ENCODE results near the gene FUT7.
"Not testable (repeated sequence)": the region's sequence is repeated elsewhere in the genome, so short reads cannot be mapped to it uniquely, and the experiment has no call there.

The FUT7 gene

DNA sequence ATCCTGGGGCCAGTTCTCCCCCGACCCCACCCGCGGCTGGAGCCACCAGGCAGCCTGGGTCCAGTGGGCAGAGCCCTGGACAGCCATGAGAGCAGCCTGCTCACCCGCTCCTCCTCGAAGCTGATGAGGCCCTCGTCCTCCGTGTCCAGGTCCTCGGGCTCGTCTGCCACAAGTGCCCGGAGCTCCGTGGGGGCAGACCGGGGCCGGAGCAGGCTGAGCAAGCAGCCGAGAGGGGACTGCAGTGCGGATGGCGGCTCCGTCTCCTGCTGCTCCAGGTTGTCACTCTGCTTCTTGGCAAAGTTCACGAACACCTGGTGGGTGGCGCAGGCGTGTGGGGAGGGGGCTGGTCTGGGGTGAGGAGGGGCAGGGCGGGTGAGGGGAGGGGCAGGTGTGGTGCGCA, 23.6 kb downstream of the FUT7 start:
- Histone ChIP-seq H3K27me3 (ENCODE audit: insufficient read depth, low read length, poor library complexity) (no peaks in the 10 kb centered on the region), H2BK15ac (replicated peaks; ENCODE audit: low read depth) (no peak overlapping the region), H3K4ac (ENCODE audit: low read depth, low read length) (no peak overlapping the region), H3K4me2 (ENCODE audit: low read length) (no peak overlapping the region), H2BK120ac (ENCODE audit: low read depth, low read length) (no peak overlapping the region), H3K4me3 (ENCODE audit: low read length) (no peak overlapping the region), H3K27ac (ENCODE audit: low read depth, low read length) (no peak overlapping the region), H3K4me1 (ENCODE audit: control insufficient read depth, low read depth, low read length) (no peaks in the 10 kb centered on the region), H2AK5ac (ENCODE audit: low read length) (no peak overlapping the region), H3K79me1 (ENCODE audit: low read length) (no peaks in the 10 kb centered on the region), H3K79me2 (ENCODE audit: control insufficient read depth, insufficient read depth, low read length) (no peaks in the 10 kb centered on the region), H4K8ac (ENCODE audit: low read depth, low read length) (no peak overlapping the region), H3K9ac (ENCODE audit: low read length) (no peak overlapping the region), H4K5ac (ENCODE audit: low read length) (no peak overlapping the region), H2BK5ac (ENCODE audit: low read length) (no peak overlapping the region), H3K18ac (ENCODE audit: low read length) (no peak overlapping the region), H3K36me3 (ENCODE audit: control insufficient read depth, insufficient read depth, low read length) (no peaks in the 10 kb centered on the region), H3K56ac (ENCODE audit: low read length) (no peak overlapping the region), H3K23ac (ENCODE audit: low read length) (no peak overlapping the region)
- no peak for DNase-seq
- no CpG with 5 or more reads among the region's 22 CpGs for WGBS (ENCODE audit: extremely low coverage, insufficient coverage, low lambda C conversion rate)

DNA sequence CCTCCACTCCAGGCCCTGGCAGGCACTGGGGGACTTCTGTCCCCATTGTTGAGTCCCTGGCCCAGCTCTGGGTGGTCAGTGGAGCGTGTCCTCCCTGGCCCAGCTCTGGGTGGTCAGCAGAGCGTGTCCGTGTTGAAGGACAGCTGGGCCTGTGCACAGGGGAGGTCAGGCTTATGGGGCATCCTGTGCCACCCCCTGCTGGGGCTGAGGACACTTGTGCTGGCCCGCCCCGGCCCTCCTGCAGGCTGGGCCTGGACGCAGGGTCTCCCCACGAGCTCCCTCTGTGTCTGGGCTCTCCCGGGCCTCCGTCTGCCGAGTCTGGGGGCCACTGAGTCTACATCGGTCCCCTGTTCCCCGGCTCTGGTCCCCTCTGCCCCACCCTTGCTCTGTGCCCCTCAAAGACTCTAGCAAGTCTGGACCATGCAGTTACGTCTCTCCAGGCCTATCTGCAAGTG, 24.0 kb downstream of the FUT7 start:
- H2BK120ac ChIP-seq (ENCODE audit: low read depth, low read length) = no peak overlapping the region
- H2AK5ac ChIP-seq (ENCODE audit: low read length) = no peak overlapping the region
- H3K36me3 ChIP-seq (ENCODE audit: control insufficient read depth, insufficient read depth, low read length) = no peaks in the 10 kb centered on the region
- H3K79me2 ChIP-seq (ENCODE audit: control insufficient read depth, insufficient read depth, low read length) = no peaks in the 10 kb centered on the region
- H3K79me1 ChIP-seq (ENCODE audit: low read length) = no peaks in the 10 kb centered on the region
- no peak overlapping the region for H3K56ac ChIP-seq (ENCODE audit: low read length)
- no peak overlapping the region for H3K23ac ChIP-seq (ENCODE audit: low read length)
- H3K4me3 ChIP-seq (ENCODE audit: low read length) = no peak overlapping the region
- H2BK5ac ChIP-seq (ENCODE audit: low read length) = no peak overlapping the region
- H4K5ac ChIP-seq (ENCODE audit: low read length) = no peak overlapping the region
- no peak for DNase-seq
- no peak overlapping the region for H3K27ac ChIP-seq (ENCODE audit: low read depth, low read length)
- no peak overlapping the region for H3K4me2 ChIP-seq (ENCODE audit: low read length)
- no peak overlapping the region for H3K18ac ChIP-seq (ENCODE audit: low read length)
- H3K27me3 ChIP-seq (ENCODE audit: insufficient read depth, low read length, poor library complexity) = no peaks in the 10 kb centered on the region
- no peaks in the 10 kb centered on the region for H3K4me1 ChIP-seq (ENCODE audit: control insufficient read depth, low read depth, low read length)
- no peak overlapping the region for H3K4ac ChIP-seq (ENCODE audit: low read depth, low read length)
- no peak overlapping the region for H2BK15ac ChIP-seq (replicated peaks; ENCODE audit: low read depth)
- WGBS (ENCODE audit: extremely low coverage, insufficient coverage, low lambda C conversion rate) = no CpG with 5 or more reads among the region's 13 CpGs
- H3K9ac ChIP-seq (ENCODE audit: low read length) = no peak overlapping the region
- H4K8ac ChIP-seq (ENCODE audit: low read depth, low read length) = no peak overlapping the region

GRCh38 chr9:137007108-137007815, 24.6 kb downstream of the FUT7 start:
- Histone ChIP-seq H2AK5ac (ENCODE audit: low read length) (no peak overlapping the region), H3K27ac (ENCODE audit: low read depth, low read length) (no peak overlapping the region), H3K36me3 (ENCODE audit: control insufficient read depth, insufficient read depth, low read length) (no peaks in the 10 kb centered on the region), H3K79me1 (ENCODE audit: low read length) (no peaks in the 10 kb centered on the region), H3K23ac (ENCODE audit: low read length) (no peak overlapping the region), H3K4ac (ENCODE audit: low read depth, low read length) (no peak overlapping the region), H2BK15ac (replicated peaks; ENCODE audit: low read depth) (no peak overlapping the region), H2BK120ac (ENCODE audit: low read depth, low read length) (no peak overlapping the region), H3K79me2 (ENCODE audit: control insufficient read depth, insufficient read depth, low read length) (no peaks in the 10 kb centered on the region), H2BK5ac (ENCODE audit: low read length) (no peak overlapping the region), H3K4me2 (ENCODE audit: low read length) (no peak overlapping the region), H3K4me3 (ENCODE audit: low read length) (no peak overlapping the region), H4K8ac (ENCODE audit: low read depth, low read length) (no peak overlapping the region), H3K9ac (ENCODE audit: low read length) (no peak overlapping the region), H3K27me3 (ENCODE audit: insufficient read depth, low read length, poor library complexity) (no peaks in the 10 kb centered on the region), H3K56ac (ENCODE audit: low read length) (no peak overlapping the region), H4K5ac (ENCODE audit: low read length) (no peak overlapping the region), H3K18ac (ENCODE audit: low read length) (no peak overlapping the region), H3K4me1 (ENCODE audit: control insufficient read depth, low read depth, low read length) (no peaks in the 10 kb centered on the region)
- no peak for DNase-seq
- WGBS (ENCODE audit: extremely low coverage, insufficient coverage, low lambda C conversion rate) = no CpG with 5 or more reads among the region's 30 CpGs

DNA sequence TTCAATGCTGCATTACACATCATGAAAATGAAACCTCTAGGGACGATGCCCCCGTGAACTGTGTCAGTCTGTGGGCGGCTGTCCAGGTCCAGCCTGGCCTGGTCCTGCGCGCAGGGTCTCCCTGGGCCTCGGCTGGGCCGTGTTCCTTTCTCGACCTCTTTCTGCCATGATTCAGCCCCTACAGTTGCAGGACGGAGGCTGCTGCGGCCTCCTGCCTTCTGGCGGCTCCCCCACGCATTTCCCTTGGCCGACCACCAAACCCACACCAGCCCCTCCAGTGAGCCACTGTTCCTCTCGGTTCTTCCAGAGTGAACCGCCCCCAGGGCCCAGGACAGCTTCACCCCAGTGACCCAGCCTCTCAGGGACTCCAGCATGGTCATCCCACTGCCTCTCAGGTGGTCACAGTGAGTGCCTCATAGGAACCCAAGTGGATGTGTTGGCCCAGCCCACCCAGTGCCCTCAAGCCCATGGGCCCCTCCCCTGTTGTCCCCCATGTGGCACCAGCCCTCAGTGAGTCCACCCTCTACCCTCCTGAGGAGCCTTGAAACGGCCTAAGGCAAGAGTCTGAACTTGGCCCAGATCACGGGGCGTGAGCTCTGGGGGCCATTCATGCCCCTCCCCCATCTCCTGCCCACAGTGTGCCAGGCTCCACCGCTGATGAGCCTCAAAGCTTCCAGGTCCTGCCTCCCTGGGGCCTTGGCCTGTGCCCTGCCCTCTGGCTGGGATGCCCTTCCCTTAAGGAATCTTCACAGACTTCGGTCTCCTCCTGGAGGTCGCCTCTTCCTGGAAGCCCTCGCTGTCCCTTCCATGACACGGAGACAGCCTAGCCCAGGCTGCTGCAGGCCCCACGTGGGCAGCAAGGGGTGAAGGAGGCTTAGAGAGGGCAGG, 25.5 kb downstream of the FUT7 start:
- no peak overlapping the region for H3K56ac ChIP-seq (ENCODE audit: low read length)
- no peaks in the 10 kb centered on the region for H3K27me3 ChIP-seq (ENCODE audit: insufficient read depth, low read length, poor library complexity)
- no CpG with 5 or more reads among the region's 24 CpGs for WGBS (ENCODE audit: extremely low coverage, insufficient coverage, low lambda C conversion rate)
- H4K5ac ChIP-seq (ENCODE audit: low read length) = no peak overlapping the region
- no peaks in the 10 kb centered on the region for H3K4me1 ChIP-seq (ENCODE audit: control insufficient read depth, low read depth, low read length)
- no peak overlapping the region for H3K4ac ChIP-seq (ENCODE audit: low read depth, low read length)
- no peak overlapping the region for H4K8ac ChIP-seq (ENCODE audit: low read depth, low read length)
- H3K23ac ChIP-seq (ENCODE audit: low read length) = no peak overlapping the region
- no peak overlapping the region for H3K9ac ChIP-seq (ENCODE audit: low read length)
- H3K4me2 ChIP-seq (ENCODE audit: low read length) = no peak overlapping the region
- H3K27ac ChIP-seq (ENCODE audit: low read depth, low read length) = no peak overlapping the region
- H3K4me3 ChIP-seq (ENCODE audit: low read length) = no peak overlapping the region
- H2AK5ac ChIP-seq (ENCODE audit: low read length) = no peak overlapping the region
- H3K18ac ChIP-seq (ENCODE audit: low read length) = no peak overlapping the region
- no peak overlapping the region for H2BK15ac ChIP-seq (replicated peaks; ENCODE audit: low read depth)
- H3K36me3 ChIP-seq (ENCODE audit: control insufficient read depth, insufficient read depth, low read length) = no peaks in the 10 kb centered on the region
- DNase-seq = no peak
- H3K79me1 ChIP-seq (ENCODE audit: low read length) = no peaks in the 10 kb centered on the region
- no peaks in the 10 kb centered on the region for H3K79me2 ChIP-seq (ENCODE audit: control insufficient read depth, insufficient read depth, low read length)
- H2BK5ac ChIP-seq (ENCODE audit: low read length) = no peak overlapping the region
- H2BK120ac ChIP-seq (ENCODE audit: low read depth, low read length) = no peak overlapping the region

- not testable (repeated sequence) for H3K23ac ChIP-seq (ENCODE audit: low read length); H3K27ac ChIP-seq (ENCODE audit: low read depth, low read length); H2BK5ac ChIP-seq (ENCODE audit: low read length); H3K36me3 ChIP-seq (ENCODE audit: control insufficient read depth, insufficient read depth, low read length); H3K4ac ChIP-seq (ENCODE audit: low read depth, low read length); H2BK15ac ChIP-seq (replicated peaks; ENCODE audit: low read depth); H3K56ac ChIP-seq (ENCODE audit: low read length); H4K8ac ChIP-seq (ENCODE audit: low read depth, low read length); H3K18ac ChIP-seq (ENCODE audit: low read length); H2AK5ac ChIP-seq (ENCODE audit: low read length); H3K9ac ChIP-seq (ENCODE audit: low read length); H3K4me2 ChIP-seq (ENCODE audit: low read length); H4K5ac ChIP-seq (ENCODE audit: low read length); H3K27me3 ChIP-seq (ENCODE audit: insufficient read depth, low read length, poor library complexity); H2BK120ac ChIP-seq (ENCODE audit: low read depth, low read length); H3K4me1 ChIP-seq (ENCODE audit: control insufficient read depth, low read depth, low read length); H3K79me1 ChIP-seq (ENCODE audit: low read length); H3K4me3 ChIP-seq (ENCODE audit: low read length); H3K79me2 ChIP-seq (ENCODE audit: control insufficient read depth, insufficient read depth, low read length); DNase-seq
- WGBS (ENCODE audit: extremely low coverage, insufficient coverage, low lambda C conversion rate) = no CpG with 5 or more reads among the region's 17 CpGs
These were observed 27.6 kb downstream of the FUT7 start for GRCh38 chr9:137004285-137004684.

Data from mesendoderm (in vitro differentiated cells).